Measurements from ENCODE around the gene CLSTN3. TPM values are rescaled to one million over a fixed set of nuclear protein-coding genes. Genes with fewer than 3 reads are reported as not detected.

Gene CLSTN3
- 13.1 and 41.0 TPM in 2 replicates for total RNA-seq

DNA sequence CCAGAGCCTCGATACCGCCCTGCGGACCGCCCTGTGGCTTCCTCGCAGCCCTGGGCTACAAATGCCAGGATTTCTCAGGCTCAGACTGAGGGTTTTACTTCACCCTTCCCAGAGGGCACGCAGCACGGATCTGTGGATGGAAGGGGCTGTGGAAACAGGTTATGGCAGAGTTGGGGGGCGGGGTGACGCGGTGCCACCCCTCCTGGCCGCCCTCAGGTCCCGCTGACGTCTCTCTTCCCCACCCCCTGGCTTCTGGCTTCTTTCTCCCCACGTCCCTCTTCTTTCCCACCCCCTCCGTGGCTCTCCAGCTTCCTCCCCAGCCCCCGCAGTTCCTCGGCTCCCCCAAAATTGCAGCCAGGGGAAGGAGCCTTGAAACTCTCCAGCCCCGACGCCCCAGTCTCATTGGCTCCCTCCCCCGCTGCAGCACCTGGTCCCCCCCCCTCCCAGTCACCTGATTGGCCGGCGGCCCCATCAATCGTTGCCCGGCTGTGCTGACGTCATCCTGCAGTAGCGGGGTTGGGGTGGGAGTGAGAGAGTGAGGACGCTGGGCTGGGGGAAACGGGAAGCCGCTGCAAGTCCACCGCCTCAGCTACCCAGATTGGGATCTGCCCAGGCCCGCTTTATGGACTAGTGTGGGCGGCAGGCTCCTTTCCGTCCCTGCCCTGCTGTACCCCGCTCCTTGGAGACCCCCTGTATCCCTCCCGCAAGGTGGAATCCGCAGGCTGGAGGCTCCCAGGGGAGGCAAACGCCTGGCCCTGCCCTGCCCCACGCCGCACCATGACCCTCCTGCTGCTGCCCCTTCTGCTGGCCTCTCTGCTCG lies at the start of gene CLSTN3:
Gene CLSTN3, plus strand, starts transcription at position 500 of the 820 bp plus-strand sequence. Its CDS starts 278 bp downstream, at position 778.

GRCh38 chr12:7092229-7092985 lies 37.8 kb upstream of the CLSTN3 start, which contains the start of gene C1R:
C1R (minus strand) TSS chr12:7092445; CDS start chr12:7092388, 57 bp downstream.

DNA sequence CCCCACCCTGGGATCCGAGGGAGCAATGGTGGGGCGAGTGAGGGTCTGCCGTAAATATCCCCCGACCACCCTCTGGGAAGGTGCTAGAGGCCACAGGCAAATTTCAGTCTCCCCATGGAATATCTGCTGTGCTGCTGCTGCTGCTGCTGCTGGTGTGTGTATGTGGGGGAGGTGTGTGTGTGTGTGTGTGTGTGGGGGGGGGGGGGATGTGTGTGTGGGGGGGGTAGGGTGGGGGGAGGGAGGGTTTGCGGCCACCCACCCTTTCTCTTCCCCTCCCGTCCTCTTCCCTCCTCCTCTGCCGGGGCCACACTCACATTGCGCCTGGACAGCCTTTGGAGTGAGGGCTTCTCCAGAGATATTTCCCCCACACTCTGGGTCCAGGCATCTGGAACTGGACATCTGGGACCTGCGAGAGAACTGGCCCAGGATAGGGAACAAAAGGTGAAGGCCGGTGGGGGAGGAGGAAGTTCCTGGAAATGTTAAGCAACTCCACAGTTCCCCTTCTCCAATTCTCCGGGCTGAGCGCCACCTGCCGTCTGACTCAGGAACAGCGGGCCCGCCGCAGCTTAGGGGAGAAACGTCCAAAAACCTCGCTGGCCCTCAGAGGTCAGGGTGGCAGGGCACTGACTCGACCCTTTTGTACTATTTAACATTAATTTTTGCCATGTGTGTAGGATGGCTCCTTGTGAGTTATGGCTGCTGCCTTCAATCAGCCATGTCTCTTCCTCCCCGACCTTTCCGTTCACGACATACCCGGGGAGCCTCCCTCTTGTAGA lies 21.2 kb upstream of the CLSTN3 start, which contains the start of gene C1RL:
Gene C1RL, minus strand, starts transcription at position 419 of the 776 bp plus-strand sequence. Its CDS starts 34 bp downstream, at position 385.

GRCh38 chr12:7128681-7129286 lies 1.4 kb upstream of the CLSTN3 start, which contains the start of gene RBP5:
RBP5 (minus strand) TSS chr12:7128889; CDS start chr12:7128775, 114 bp downstream.

GRCh38 chr12:7189398-7190267 lies 59.5 kb downstream of the CLSTN3 start, which contains the start of gene PEX5:
PEX5 (plus strand) TSS chr12:7189686; CDS start chr12:7190378, 692 bp downstream.

Other genes with a start within 250 kb of the CLSTN3 start
- 1.9 and 3.8 TPM in 2 replicates for gene LRRC23, start 225.5 kb upstream of the CLSTN3 start, total RNA-seq
- 3.4 and 6.9 TPM in 2 replicates for gene ENO2, start 215.8 kb upstream of the CLSTN3 start, total RNA-seq
- gene ATN1, start 202.4 kb upstream of the CLSTN3 start, total RNA-seq: 13.4 and 23.4 TPM in 2 replicates
- gene RNU7-1, start 186.6 kb upstream of the CLSTN3 start, total RNA-seq: not detected in 2 replicates
- gene C12orf57, start 186.3 kb upstream of the CLSTN3 start, total RNA-seq: 97.1 and 106 TPM in 2 replicates
- gene PTPN6, start 179.0 kb upstream of the CLSTN3 start, total RNA-seq: 0.97 and 3.2 TPM in 2 replicates
- 107 and 147 TPM in 2 replicates for gene PHB2, start 159.7 kb upstream of the CLSTN3 start, total RNA-seq
- gene EMG1, start 159.5 kb upstream of the CLSTN3 start, total RNA-seq: 35.9 and 41.9 TPM in 2 replicates
- gene LPCAT3, start 111.9 kb upstream of the CLSTN3 start, total RNA-seq: 8.1 and 10.6 TPM in 2 replicates
- 0.16 and 0.82 TPM in 2 replicates for gene C1S, start 69.7 kb upstream of the CLSTN3 start, total RNA-seq
- 1.0 and 4.0 TPM in 2 replicates for gene C1R, start 37.9 kb upstream of the CLSTN3 start, total RNA-seq
- gene C1RL, start 21.2 kb upstream of the CLSTN3 start, total RNA-seq: 12.1 and 23.2 TPM in 2 replicates
- 0.32 and 0.38 TPM in 2 replicates for gene RBP5, start 1.5 kb upstream of the CLSTN3 start, total RNA-seq
- gene PEX5, start 59.3 kb downstream of the CLSTN3 start, total RNA-seq: 22.2 and 23.6 TPM in 2 replicates
- gene ACSM4, start 173.7 kb downstream of the CLSTN3 start, total RNA-seq: not detected in 2 replicates